Measurements from ENCODE around the gene RHBDL2.
"Not testable (repeated sequence)": the region's sequence is repeated elsewhere in the genome, so short reads cannot be mapped to it uniquely, and the experiment has no call there.

RHBDL2 gene

GRCh38 chr1:38873027-38873969, 68.3 kb downstream of the RHBDL2 start, which contains the start of gene MYCBP:
Gene MYCBP, minus strand, starts transcription at chr1:38873348. Its CDS starts 43 bp downstream, at chr1:38873305.
- DNase-seq = peak; percentile 91

- DNase-seq = no peak
These were observed 69.1 kb downstream of the RHBDL2 start for GRCh38 chr1:38872401-38873026.

- no peak for DNase-seq
These were observed 70.6 kb downstream of the RHBDL2 start for GRCh38 chr1:38870996-38871395.

GRCh38 chr1:38867208-38867607, 74.4 kb downstream of the RHBDL2 start:
- no peak for DNase-seq

- no peak for DNase-seq
These were observed 76.4 kb downstream of the RHBDL2 start for GRCh38 chr1:38865112-38865715.

GRCh38 chr1:38860454-38860795, 81.2 kb downstream of the RHBDL2 start:
- no peak for DNase-seq

- DNase-seq = peak; percentile 94
These were observed 81.8 kb downstream of the RHBDL2 start, which contains the start of gene RRAGC for GRCh38 chr1:38859561-38860453. Gene RRAGC, minus strand, starts transcription at chr1:38859772. Its CDS starts 126 bp downstream, at chr1:38859646.

GRCh38 chr1:38858833-38859560, 82.6 kb downstream of the RHBDL2 start:
- DNase-seq = peak; percentile 46

- DNase-seq = no peak
These were observed 88.8 kb downstream of the RHBDL2 start for GRCh38 chr1:38852780-38853179.

GRCh38 chr1:38848071-38848470, 93.6 kb downstream of the RHBDL2 start:
- no peak for DNase-seq

GRCh38 chr1:38846210-38846609, 95.4 kb downstream of the RHBDL2 start:
- DNase-seq = no peak

GRCh38 chr1:38845088-38845487, 96.5 kb downstream of the RHBDL2 start:
- DNase-seq = not testable (repeated sequence)

- DNase-seq = no peak
These were observed 101.3 kb downstream of the RHBDL2 start for GRCh38 chr1:38840281-38840680.

GRCh38 chr1:38839363-38839762, 102.3 kb downstream of the RHBDL2 start:
- no peak for DNase-seq

GRCh38 chr1:38836316-38836715, 105.3 kb downstream of the RHBDL2 start:
- not testable (repeated sequence) for DNase-seq
